Hepatocyte (in vitro differentiated cells): ENCODE results near the gene USP37.

Source experiments
- EZH2 ChIP-seq: fragments of 200-600 bp; sonication (generic); IDR thresholded peaks from 2 replicates; pipeline ENCODE4 v1.6.1; 2016; ENCODE audit warnings: antibody characterized with exemption, mild to moderate bottlenecking, borderline replicate concordance
- EZH2phosphoT487 ChIP-seq: fragments of 200-600 bp; sonication (generic); IDR thresholded peaks from one replicate; pipeline ENCODE4 v1.6.1; 2018; ENCODE audit warnings: antibody characterized with exemption, mild to moderate bottlenecking, low read depth, moderate library complexity; ENCODE audit not compliant: unreplicated experiment, severe bottlenecking
- TF ChIP-seq, protein P1 (sequence below): fragments of 200-600 bp; sonication (generic); IDR thresholded peaks from 2 replicates; pipeline ENCODE4 v1.5.1; 2016; ENCODE audit warnings: antibody characterized with exemption, mild to moderate bottlenecking; ENCODE audit not compliant: poor library complexity

- TF ChIP-seq, protein P1, sequence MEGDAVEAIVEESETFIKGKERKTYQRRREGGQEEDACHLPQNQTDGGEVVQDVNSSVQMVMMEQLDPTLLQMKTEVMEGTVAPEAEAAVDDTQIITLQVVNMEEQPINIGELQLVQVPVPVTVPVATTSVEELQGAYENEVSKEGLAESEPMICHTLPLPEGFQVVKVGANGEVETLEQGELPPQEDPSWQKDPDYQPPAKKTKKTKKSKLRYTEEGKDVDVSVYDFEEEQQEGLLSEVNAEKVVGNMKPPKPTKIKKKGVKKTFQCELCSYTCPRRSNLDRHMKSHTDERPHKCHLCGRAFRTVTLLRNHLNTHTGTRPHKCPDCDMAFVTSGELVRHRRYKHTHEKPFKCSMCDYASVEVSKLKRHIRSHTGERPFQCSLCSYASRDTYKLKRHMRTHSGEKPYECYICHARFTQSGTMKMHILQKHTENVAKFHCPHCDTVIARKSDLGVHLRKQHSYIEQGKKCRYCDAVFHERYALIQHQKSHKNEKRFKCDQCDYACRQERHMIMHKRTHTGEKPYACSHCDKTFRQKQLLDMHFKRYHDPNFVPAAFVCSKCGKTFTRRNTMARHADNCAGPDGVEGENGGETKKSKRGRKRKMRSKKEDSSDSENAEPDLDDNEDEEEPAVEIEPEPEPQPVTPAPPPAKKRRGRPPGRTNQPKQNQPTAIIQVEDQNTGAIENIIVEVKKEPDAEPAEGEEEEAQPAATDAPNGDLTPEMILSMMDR, result no peak
- TF ChIP-seq EZH2, result no peak
- TF ChIP-seq EZH2phosphoT487, result no peak
Measured at GRCh38 chr2:218518876-218519275, 49.3 kb downstream of the USP37 start.
